ENCODE data around the gene LSM2. TPM values are rescaled to one million over a fixed set of nuclear protein-coding genes. Genes with fewer than 3 reads are reported as not detected.

LSM2 gene
- total RNA-seq = 71.0 and 128 TPM in 2 replicates

GRCh38 chr6:31806470-31807272, at the start of gene LSM2:
Gene LSM2, minus strand, starts transcription at chr6:31806966. Its CDS starts 209 bp downstream, at chr6:31806757.

GRCh38 chr6:31827286-31828079, 20.7 kb upstream of the LSM2 start, which contains the start of gene HSPA1B:
Gene HSPA1B, plus strand, starts transcription at chr6:31827738. Its CDS starts 213 bp downstream, at chr6:31827951.

DNA sequence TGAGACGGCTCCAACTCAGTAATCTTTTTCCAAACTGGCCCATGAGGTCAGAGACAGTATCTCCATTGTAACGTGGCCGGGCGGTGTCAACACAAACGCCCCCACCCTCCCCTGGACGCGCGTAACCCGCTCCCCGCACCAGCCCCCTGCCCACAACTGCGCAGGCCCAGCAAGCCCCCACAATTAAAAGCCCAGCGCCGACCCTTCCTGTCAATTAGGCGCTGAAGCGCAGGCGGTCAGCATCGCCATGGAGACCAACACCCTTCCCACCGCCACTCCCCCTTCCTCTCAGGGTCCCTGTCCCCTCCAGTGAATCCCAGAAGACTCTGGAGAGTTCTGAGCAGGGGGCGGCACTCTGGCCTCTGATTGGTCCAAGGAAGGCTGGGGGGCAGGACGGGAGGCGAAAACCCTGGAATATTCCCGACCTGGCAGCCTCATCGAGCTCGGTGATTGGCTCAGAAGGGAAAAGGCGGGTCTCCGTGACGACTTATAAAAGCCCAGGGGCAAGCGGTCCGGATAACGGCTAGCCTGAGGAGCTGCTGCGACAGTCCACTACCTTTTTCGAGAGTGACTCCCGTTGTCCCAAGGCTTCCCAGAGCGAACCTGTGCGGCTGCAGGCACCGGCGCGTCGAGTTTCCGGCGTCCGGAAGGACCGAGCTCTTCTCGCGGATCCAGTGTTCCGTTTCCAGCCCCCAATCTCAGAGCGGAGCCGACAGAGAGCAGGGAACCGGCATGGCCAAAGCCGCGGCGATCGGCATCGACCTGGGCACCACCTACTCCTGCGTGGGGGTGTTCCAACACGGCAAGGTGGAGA, 8.5 kb upstream of the LSM2 start, which contains the start of the genes HSPA1A and HSPA1L:
TSS of gene HSPA1A (plus strand) at position 519 of the 814 bp plus-strand sequence. CDS start at position 733, 214 bp downstream.
TSS of gene HSPA1L (minus strand) at position 259 of the 814 bp plus-strand sequence. CDS start 3,311 bp downstream, outside the sequence.

DNA sequence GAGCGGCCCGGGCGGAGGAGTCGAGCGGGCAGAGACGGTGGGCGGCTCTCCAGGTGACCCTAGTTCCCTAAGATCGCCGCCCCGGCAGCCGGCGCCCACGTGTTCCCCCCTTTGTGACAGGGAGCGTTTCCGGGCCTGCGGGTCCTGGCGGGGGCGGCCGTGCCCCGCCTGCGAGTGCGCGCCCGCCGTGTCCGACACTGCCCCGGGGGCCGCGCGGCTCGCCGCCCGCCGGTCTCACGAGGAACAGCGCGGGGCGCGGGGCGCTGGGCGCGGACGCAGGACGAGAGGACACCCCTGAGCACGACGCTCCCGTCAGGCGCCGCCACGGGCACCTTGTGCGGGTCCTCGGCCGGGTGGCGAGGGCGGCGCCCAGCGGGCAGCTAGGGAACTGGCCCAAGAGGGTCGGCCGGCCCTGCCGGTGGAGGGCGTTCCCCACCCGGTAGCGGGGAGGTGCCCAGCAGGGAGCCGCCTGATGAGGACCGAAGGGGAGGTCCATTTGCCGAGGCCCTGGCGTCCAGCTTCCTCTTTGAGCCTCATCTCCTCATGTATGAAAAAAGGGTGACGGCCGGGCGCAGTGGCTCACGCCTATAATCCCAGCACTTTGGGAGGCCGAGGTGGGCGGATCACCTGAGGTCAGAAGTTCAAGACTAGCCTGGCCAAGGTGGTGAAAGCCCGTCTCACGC, 11.0 kb downstream of the LSM2 start, which contains the start of gene VARS1:
TSS of gene VARS1 (minus strand) at position 137 of the 683 bp plus-strand sequence. CDS start 535 bp downstream, outside the sequence.

GRCh38 chr6:31776989-31777666, 29.6 kb downstream of the LSM2 start, which contains the start of gene VWA7:
Gene VWA7, minus strand, starts transcription at chr6:31777328. Its CDS starts 549 bp downstream, at chr6:31776779.

DNA sequence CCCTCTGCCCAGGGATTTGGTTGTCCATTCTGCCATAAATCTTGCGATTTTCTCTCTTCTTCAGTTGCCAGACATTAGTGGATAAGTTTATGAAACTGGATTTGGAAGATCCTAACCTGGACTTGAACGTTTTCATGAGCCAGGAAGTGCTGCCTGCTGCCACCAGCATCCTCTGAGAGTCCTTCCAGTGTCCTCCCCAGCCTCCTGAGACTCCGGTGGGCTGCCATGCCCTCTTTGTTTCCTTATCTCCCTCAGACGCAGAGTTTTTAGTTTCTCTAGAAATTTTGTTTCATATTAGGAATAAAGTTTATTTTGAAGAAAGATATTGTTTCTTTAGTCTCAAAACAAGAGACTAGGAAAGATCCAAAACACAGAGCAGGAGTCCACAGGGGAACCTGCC, 44.4 kb downstream of the LSM2 start, which contains the start of gene SAPCD1:
TSS of gene SAPCD1 (plus strand) at position 301 of the 400 bp plus-strand sequence. CDS start 399 bp downstream, outside the sequence.

Other genes starting within 250 kb of the LSM2 start
- gene LTA, start 234.7 kb downstream of the LSM2 start, total RNA-seq = not detected in 2 replicates
- 1.3 and 5.7 TPM in 2 replicates for gene TNF, start 231.4 kb downstream of the LSM2 start, total RNA-seq
- 1.3 and 2.0 TPM in 2 replicates for gene LTB, start 224.5 kb downstream of the LSM2 start, total RNA-seq
- gene LST1, start 220.7 kb downstream of the LSM2 start, total RNA-seq = not detected in 2 replicates
- gene NCR3, start 214.0 kb downstream of the LSM2 start, total RNA-seq = not detected in 2 replicates
- gene AIF1, start 191.7 kb downstream of the LSM2 start, total RNA-seq = not detected in 2 replicates
- 145 and 181 TPM in 2 replicates for gene PRRC2A, start 186.3 kb downstream of the LSM2 start, total RNA-seq
- gene BAG6, start 154.3 kb downstream of the LSM2 start, total RNA-seq = 343 and 397 TPM in 2 replicates
- gene APOM, start 151.1 kb downstream of the LSM2 start, total RNA-seq = 2.8 and 5.2 TPM in 2 replicates
- gene C6orf47, start 146.2 kb downstream of the LSM2 start, total RNA-seq = 13.0 and 16.7 TPM in 2 replicates
- gene GPANK1, start 142.0 kb downstream of the LSM2 start, total RNA-seq = 10.1 and 12.8 TPM in 2 replicates
- gene CSNK2B, start 140.9 kb downstream of the LSM2 start, total RNA-seq = 302 and 333 TPM in 2 replicates
- gene LY6G5B, start 137.0 kb downstream of the LSM2 start, total RNA-seq = 1.3 and 2.3 TPM in 2 replicates
- 0.65 TPM in 1 of 2 replicates, not detected in the other for gene LY6G5C, start 125.9 kb downstream of the LSM2 start, total RNA-seq
- gene ABHD16A, start 103.6 kb downstream of the LSM2 start, total RNA-seq = 31.6 and 46.3 TPM in 2 replicates
- gene LY6G6F, start 100.1 kb downstream of the LSM2 start, total RNA-seq = not detected in 2 replicates
- not detected in 2 replicates for gene LY6G6D, start 91.6 kb downstream of the LSM2 start, total RNA-seq
- not detected in 2 replicates for gene LY6G6C, start 85.2 kb downstream of the LSM2 start, total RNA-seq
- gene MPIG6B, start 83.6 kb downstream of the LSM2 start, total RNA-seq = not detected in 2 replicates
- 38.1 and 92.2 TPM in 2 replicates for gene DDAH2, start 77.7 kb downstream of the LSM2 start, total RNA-seq
- gene CLIC1, start 70.4 kb downstream of the LSM2 start, total RNA-seq = 577 and 1,120 TPM in 2 replicates
- 9.3 and 17.6 TPM in 2 replicates for gene MSH5, start 67.0 kb downstream of the LSM2 start, total RNA-seq
- gene SAPCD1, start 44.3 kb downstream of the LSM2 start, total RNA-seq = 1.0 and 5.7 TPM in 2 replicates
- gene VWA7, start 29.6 kb downstream of the LSM2 start, total RNA-seq = 0.81 and 9.8 TPM in 2 replicates
- 85.2 and 165 TPM in 2 replicates for gene VARS1, start 11.2 kb downstream of the LSM2 start, total RNA-seq
- gene HSPA1L, start 8.3 kb upstream of the LSM2 start, total RNA-seq = 0.16 and 0.76 TPM in 2 replicates
- 55.9 and 60.6 TPM in 2 replicates for gene HSPA1A, start 8.6 kb upstream of the LSM2 start, total RNA-seq
- 78.6 and 83.3 TPM in 2 replicates for gene HSPA1B, start 20.8 kb upstream of the LSM2 start, total RNA-seq
- 62.1 and 191 TPM in 2 replicates for gene NEU1, start 55.9 kb upstream of the LSM2 start, total RNA-seq
- 1.9 TPM in 1 of 2 replicates, not detected in the other for gene SLC44A4, start 72.0 kb upstream of the LSM2 start, total RNA-seq
- 50.0 and 68.5 TPM in 2 replicates for gene EHMT2, start 90.7 kb upstream of the LSM2 start, total RNA-seq
- gene ZBTB12, start 95.1 kb upstream of the LSM2 start, total RNA-seq = 2.4 and 6.2 TPM in 2 replicates
- gene C2, start 120.8 kb upstream of the LSM2 start, total RNA-seq = 0.49 and 2.5 TPM in 2 replicates
- 0.33 and 3.7 TPM in 2 replicates for gene CFB, start 139.1 kb upstream of the LSM2 start, total RNA-seq
- 108 and 116 TPM in 2 replicates for gene NELFE, start 152.0 kb upstream of the LSM2 start, total RNA-seq
- 42.3 and 43.2 TPM in 2 replicates for gene SKIC2, start 152.2 kb upstream of the LSM2 start, total RNA-seq
- gene DXO, start 165.2 kb upstream of the LSM2 start, total RNA-seq = 21.5 and 27.3 TPM in 2 replicates
- 2.1 and 6.1 TPM in 2 replicates for gene C4A, start 175.1 kb upstream of the LSM2 start, total RNA-seq
- 0.49 and 11.0 TPM in 2 replicates for gene C4B, start 207.8 kb upstream of the LSM2 start, total RNA-seq
- 0.25 TPM in 1 of 2 replicates, not detected in the other for gene CYP21A2, start 231.4 kb upstream of the LSM2 start, total RNA-seq